GM18858 (cell line): ENCODE results near the gene PML.

Experiments
- ATAC-seq: cut with Tn5 transposase; IDR thresholded peaks from one replicate; pipeline ENCODE4 v1.9.1; 2021; ENCODE audit not compliant: unreplicated experiment

PML gene

GRCh38 chr15:74007820-74008371 is 13.4 kb downstream of the PML start:
- no peak for ATAC-seq

- ATAC-seq: no peak
Observed at GRCh38 chr15:74008901-74009300, 14.4 kb downstream of the PML start.

- no peak for ATAC-seq
Observed at GRCh38 chr15:74010929-74011540, 16.5 kb downstream of the PML start.

GRCh38 chr15:74011610-74012009 is 17.1 kb downstream of the PML start:
- ATAC-seq: no peak

GRCh38 chr15:74013374-74013894 is 18.9 kb downstream of the PML start:
- no peak for ATAC-seq

GRCh38 chr15:74019734-74020133 is 25.2 kb downstream of the PML start:
- ATAC-seq: no peak

- ATAC-seq: no peak
Observed at GRCh38 chr15:74022706-74023470, 28.4 kb downstream of the PML start.

GRCh38 chr15:74024687-74025086 is 30.2 kb downstream of the PML start:
- no peak for ATAC-seq

- ATAC-seq: no peak
Observed at GRCh38 chr15:74025436-74025835, 30.9 kb downstream of the PML start.

GRCh38 chr15:74027688-74028087 is 33.2 kb downstream of the PML start:
- no peak for ATAC-seq

- ATAC-seq: no peak
Observed at GRCh38 chr15:74028646-74029045, 34.1 kb downstream of the PML start.

- no peak for ATAC-seq
Observed at GRCh38 chr15:74032046-74032445, 37.5 kb downstream of the PML start.

- no peak for ATAC-seq
Observed at GRCh38 chr15:74032606-74033561, 38.4 kb downstream of the PML start.

- ATAC-seq: no peak
Observed at GRCh38 chr15:74034206-74034755, 39.8 kb downstream of the PML start.

- no peak for ATAC-seq
Observed at GRCh38 chr15:74035121-74036017, 40.9 kb downstream of the PML start.

- ATAC-seq: no peak
Observed at GRCh38 chr15:74036271-74037170, 42.0 kb downstream of the PML start.

- no peak for ATAC-seq
Observed at GRCh38 chr15:74037171-74038117, 42.9 kb downstream of the PML start.
